NCI-H2081 (cell line): Measurements from ENCODE around the gene TSPY4.
"Not testable (repeated sequence)": the region's sequence is repeated elsewhere in the genome, so short reads cannot be mapped to it uniquely, and the experiment has no call there.

Source experiments
- DNase-seq, 2 experiments: peaks; one replicate each; lab custom pipeline; 2025; lab: John Stamatoyannopoulos, UW

Gene TSPY4, protein sequence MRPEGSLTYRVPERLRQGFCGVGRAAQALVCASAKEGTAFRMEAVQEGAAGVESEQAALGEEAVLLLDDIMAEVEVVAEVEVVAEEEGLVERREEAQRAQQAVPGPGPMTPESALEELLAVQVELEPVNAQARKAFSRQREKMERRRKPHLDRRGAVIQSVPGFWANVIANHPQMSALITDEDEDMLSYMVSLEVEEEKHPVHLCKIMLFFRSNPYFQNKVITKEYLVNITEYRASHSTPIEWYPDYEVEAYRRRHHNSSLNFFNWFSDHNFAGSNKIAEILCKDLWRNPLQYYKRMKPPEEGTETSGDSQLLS

GRCh38 chrY:9337164-9337563 lies at the start of gene TSPY4:
TSS of gene TSPY4 (plus strand) at chrY:9337464. CDS start at chrY:9337510, 46 bp downstream.
- DNase-seq = not testable (repeated sequence)

DNA sequence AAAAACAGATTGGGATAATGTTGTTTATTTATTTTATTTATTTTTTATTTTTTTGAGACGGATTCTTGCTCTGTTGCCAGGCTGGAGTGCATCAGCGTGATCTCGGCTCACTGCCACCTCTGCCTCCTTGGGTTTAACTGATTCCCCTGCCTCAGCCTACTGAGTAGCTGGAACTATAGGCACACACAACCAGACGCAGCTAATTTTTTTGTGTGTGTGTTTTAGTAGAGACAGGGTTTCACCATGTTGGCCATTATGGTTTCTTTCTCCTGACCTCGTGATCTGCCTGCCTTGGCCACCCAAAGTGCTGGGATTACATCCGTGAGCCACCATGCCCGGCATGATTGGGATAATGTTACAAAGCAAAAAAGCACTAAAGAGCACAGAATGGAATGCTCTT lies 16.3 kb upstream of the TSPY4 start:
- DNase-seq = no peak

DNA sequence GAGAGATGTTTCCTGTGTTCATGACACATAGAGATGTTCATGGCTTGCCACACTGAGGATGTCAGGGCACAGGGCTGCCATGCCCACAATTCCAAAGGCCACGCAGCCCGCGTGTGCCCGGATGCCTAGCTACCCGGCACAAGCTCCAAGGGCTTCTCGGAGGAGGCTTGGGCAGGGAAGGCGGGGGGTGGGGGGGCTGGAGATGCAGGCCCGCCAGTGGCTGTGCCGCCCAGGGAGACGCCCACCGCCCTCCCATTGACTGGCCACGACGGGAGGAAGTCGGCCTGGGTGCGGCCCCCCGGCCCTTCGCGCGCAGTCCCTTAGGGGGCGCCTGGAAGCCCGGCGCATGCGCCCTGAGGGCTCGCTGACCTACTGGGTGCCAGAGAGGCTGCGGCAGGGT lies 20.2 kb downstream of the TSPY4 start, which contains the start of gene TSPY8:
Gene TSPY8 (plus strand): TSS at position 301 of the 400 bp plus-strand sequence. CDS start 46 bp downstream, at position 347.
- DNase-seq = not testable (repeated sequence)
